ENCODE measurements around the gene GHDC.

DNA sequence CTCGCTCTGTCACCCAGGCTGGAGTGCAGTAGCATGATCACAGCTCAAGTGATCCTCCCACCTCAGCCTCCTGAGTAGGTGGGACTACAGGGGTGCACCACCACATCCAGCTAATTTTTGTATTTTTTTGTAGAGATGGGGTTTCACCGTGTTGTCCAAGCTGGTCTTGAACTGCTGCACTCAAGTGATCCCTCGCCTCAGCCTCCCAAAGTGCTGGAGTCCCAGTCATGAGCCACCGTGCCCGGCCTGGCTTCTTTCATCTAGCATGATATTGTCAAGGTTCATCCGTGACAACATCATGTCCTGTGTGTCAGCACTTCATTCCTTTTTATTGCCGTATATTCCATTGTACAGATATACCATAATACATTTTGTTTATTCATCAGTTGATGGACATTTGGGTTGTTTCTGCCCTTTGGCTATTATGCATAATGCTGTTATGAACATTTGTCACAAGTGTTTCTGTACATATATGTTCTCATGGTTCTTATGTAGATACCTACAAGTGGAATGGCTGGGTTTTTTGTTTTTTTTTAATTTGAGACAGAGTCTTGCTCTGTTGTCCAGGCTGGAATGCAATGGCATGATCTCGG, 3.4 kb upstream of the GHDC start:
- TF ChIP-seq, protein P1, sequence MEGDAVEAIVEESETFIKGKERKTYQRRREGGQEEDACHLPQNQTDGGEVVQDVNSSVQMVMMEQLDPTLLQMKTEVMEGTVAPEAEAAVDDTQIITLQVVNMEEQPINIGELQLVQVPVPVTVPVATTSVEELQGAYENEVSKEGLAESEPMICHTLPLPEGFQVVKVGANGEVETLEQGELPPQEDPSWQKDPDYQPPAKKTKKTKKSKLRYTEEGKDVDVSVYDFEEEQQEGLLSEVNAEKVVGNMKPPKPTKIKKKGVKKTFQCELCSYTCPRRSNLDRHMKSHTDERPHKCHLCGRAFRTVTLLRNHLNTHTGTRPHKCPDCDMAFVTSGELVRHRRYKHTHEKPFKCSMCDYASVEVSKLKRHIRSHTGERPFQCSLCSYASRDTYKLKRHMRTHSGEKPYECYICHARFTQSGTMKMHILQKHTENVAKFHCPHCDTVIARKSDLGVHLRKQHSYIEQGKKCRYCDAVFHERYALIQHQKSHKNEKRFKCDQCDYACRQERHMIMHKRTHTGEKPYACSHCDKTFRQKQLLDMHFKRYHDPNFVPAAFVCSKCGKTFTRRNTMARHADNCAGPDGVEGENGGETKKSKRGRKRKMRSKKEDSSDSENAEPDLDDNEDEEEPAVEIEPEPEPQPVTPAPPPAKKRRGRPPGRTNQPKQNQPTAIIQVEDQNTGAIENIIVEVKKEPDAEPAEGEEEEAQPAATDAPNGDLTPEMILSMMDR (conservative IDR thresholded peaks at IDR 0.05; ENCODE audit: low read depth, low read length) = no peak
- no peak for TF ChIP-seq EZH2 (IDR thresholded peaks at IDR 0.05; ENCODE audit: borderline replicate concordance, low read depth, low read length, poor library complexity, severe bottlenecking)
